ENCODE measurements around the gene C18orf63.

C18orf63 gene

GRCh38 chr18:74360852-74361655 is 45.4 kb downstream of the C18orf63 start:
- POLR2A ChIA-PET (ENCODE audit: low non-redundant PET) = no interaction called here
- no peak for DNase-seq (ENCODE audit: low spot score)
- CTCF ChIA-PET = interaction anchor here (0.6 kb wide), 1 partner anchor 447 kb away, joined by 4 read pairs; no protein-coding TSS in a partner anchor
- TF ChIP-seq CTCF (conservative IDR thresholded peaks at IDR 0.05; ENCODE audit: low read depth) = no peak
- H3K27ac ChIP-seq = no peak overlapping the region

GRCh38 chr18:74367905-74368304 is 52.3 kb downstream of the C18orf63 start:
- no peak for DNase-seq (ENCODE audit: low spot score)
- no peak overlapping the region for H3K27ac ChIP-seq
- no peak for TF ChIP-seq CTCF (conservative IDR thresholded peaks at IDR 0.05; ENCODE audit: low read depth)
- ChIA-PET CTCF (no interaction called here), POLR2A (ENCODE audit: low non-redundant PET) (no interaction called here)

GRCh38 chr18:74368901-74369705 is 53.5 kb downstream of the C18orf63 start:
- no peak for DNase-seq (ENCODE audit: low spot score)
- H3K27ac ChIP-seq = no peak overlapping the region
- POLR2A ChIA-PET (ENCODE audit: low non-redundant PET) = no interaction called here
- CTCF ChIA-PET = no interaction called here
- no peak for TF ChIP-seq CTCF (conservative IDR thresholded peaks at IDR 0.05; ENCODE audit: low read depth)

- TF ChIP-seq CTCF (conservative IDR thresholded peaks at IDR 0.05; ENCODE audit: low read depth) = no peak
- ChIA-PET POLR2A (ENCODE audit: low non-redundant PET) (no interaction called here), CTCF (no interaction called here)
- H3K27ac ChIP-seq = no peak overlapping the region
- no peak for DNase-seq (ENCODE audit: low spot score)
These were observed 54.5 kb downstream of the C18orf63 start for GRCh38 chr18:74370115-74370514.

- ChIA-PET POLR2A (ENCODE audit: low non-redundant PET) (no interaction called here), CTCF (no interaction called here)
- DNase-seq (ENCODE audit: low spot score) = no peak
- no peak overlapping the region for H3K27ac ChIP-seq
- TF ChIP-seq CTCF (conservative IDR thresholded peaks at IDR 0.05; ENCODE audit: low read depth) = no peak
These were observed 57.8 kb downstream of the C18orf63 start for GRCh38 chr18:74373428-74373827.

- ChIA-PET CTCF (no interaction called here), POLR2A (ENCODE audit: low non-redundant PET) (no interaction called here)
- TF ChIP-seq CTCF (conservative IDR thresholded peaks at IDR 0.05; ENCODE audit: low read depth) = no peak
- DNase-seq (ENCODE audit: low spot score) = no peak
- no peak overlapping the region for H3K27ac ChIP-seq
These were observed 60.4 kb downstream of the C18orf63 start for GRCh38 chr18:74375999-74376398.

Measured in RWPE1 (cell line).